Type B pancreatic cell (in vitro differentiated cells): ENCODE measurements around the gene MTIF2. TPM values are rescaled to one million over a fixed set of nuclear protein-coding genes. Genes with fewer than 3 reads are reported as not detected.

Source experiments
- DNase-seq: peaks from one replicate; pipeline ENCODE4 v3.0.0; 2021; ENCODE audit warnings: mixed read lengths; ENCODE audit not compliant: unreplicated experiment; ENCODE audit errors: extremely low spot score
- H3K27ac Mint-ChIP-seq: 2 replicates; pipeline ENCODE4 v1.8.0; 2021; ENCODE audit warnings: mild to moderate bottlenecking, mixed read lengths
- H3K27me3 Mint-ChIP-seq: 2 replicates; pipeline ENCODE4 v1.8.0; 2021; ENCODE audit warnings: mixed read lengths
- H3K36me3 Mint-ChIP-seq: 2 replicates; pipeline ENCODE4 v1.8.0; 2021; ENCODE audit warnings: mixed read lengths
- H3K4me1 Mint-ChIP-seq: one replicate; pipeline ENCODE4 v1.8.0; 2021; ENCODE audit warnings: mixed read lengths; ENCODE audit not compliant: unreplicated experiment
- H3K4me3 Mint-ChIP-seq: 2 replicates; pipeline ENCODE4 v1.8.0; 2021; ENCODE audit warnings: mild to moderate bottlenecking, mixed read lengths
- H3K9me3 Mint-ChIP-seq: 2 replicates; pipeline ENCODE4 v1.8.0; 2021; ENCODE audit warnings: mixed read lengths
- CTCF ChIP-seq: fragments of 200-600 bp; sonication (generic); conservative IDR thresholded peaks from 2 replicates; pipeline ENCODE4 v1.5.0; 2021; ENCODE audit warnings: antibody characterized with exemption, mild to moderate bottlenecking
- total RNA-seq: library from RNA; stranded (reverse); gene quantifications from 2 replicates; pipeline ENCODE4 v1.2.1, GENCODE V29; 2021; ENCODE audit warnings: low replicate concordance

MTIF2 gene
- total RNA-seq, 1 donor from 2014 or later, result 33.2 TPM

DNA sequence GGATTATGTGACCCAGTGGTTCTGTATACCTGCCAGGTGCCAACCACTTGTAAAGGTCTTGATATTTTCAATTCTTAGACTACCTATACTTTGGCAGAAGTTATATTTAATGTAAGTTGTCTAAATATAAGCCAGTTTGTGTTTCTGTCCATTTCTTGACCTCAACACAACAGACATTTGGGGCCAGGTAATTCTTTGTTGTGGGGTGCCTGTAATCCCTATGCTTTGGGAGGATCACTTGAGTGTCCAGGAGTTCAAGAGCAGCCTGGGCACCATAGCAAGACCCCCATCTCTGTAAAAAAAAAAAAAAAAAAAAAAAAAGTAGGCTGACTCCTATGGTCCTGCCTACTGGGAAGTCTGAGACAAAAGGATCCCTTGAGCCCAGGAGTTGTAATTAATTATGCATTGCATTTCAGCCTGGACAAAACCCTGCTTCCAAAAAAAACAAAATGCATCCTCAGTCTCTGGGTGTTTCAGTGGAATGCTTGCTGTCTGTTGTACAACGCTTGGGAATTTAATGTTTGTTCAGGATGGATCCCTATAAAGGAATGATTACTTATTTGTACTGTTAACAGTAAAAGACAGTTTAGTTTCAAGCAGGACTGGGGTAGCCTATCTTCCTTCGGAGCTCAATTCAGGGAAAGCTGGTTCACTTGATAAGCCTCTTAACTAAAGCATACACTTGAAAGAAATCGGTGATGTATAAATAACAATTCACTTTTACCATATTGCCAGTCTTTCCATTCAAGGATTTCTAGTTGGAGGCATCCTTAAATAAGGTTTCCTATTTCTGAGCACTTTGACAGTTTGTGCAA lies 33.1 kb downstream of the MTIF2 start:
- no peaks in the 10 kb centered on the region for H3K9me3 Mint-ChIP-seq
- H3K27ac Mint-ChIP-seq, result no peak overlapping the region
- H3K4me3 Mint-ChIP-seq, result peak overlapping the region; percentile 47
- H3K27me3 Mint-ChIP-seq, result no peaks in the 10 kb centered on the region
- no peak for TF ChIP-seq CTCF
- H3K4me1 Mint-ChIP-seq, result peaks cover 8% of the 10 kb centered on the region
- no peak for DNase-seq
- H3K36me3 Mint-ChIP-seq, result peaks cover 17% of the 10 kb centered on the region

DNA sequence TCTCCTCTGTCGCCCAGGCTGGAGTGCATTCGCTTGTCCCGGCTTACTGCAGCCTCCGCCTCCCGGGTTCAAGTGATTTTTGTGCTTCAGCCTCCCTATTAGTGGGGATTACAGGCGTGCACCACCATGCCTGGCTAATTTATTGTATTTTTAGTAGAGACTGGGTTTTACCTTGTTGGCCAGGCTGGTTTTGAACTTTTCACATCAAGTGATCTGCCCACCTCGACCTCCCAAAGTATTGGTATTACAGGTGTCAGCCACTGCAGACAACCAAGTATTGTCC lies 35.4 kb downstream of the MTIF2 start:
- Mint-ChIP-seq H3K36me3 (peaks cover 16% of the 10 kb centered on the region), H3K27ac (peak overlapping the region; percentile 94), H3K4me1 (peaks cover 24% of the 10 kb centered on the region), H3K27me3 (no peaks in the 10 kb centered on the region), H3K9me3 (no peaks in the 10 kb centered on the region), H3K4me3 (peak overlapping the region; percentile 94)
- TF ChIP-seq CTCF, result no peak
- DNase-seq, result no peak

GRCh38 chr2:55232863-55233657 lies 36.0 kb downstream of the MTIF2 start:
- Mint-ChIP-seq H3K9me3 (no peaks in the 10 kb centered on the region), H3K4me1 (peaks cover 29% of the 10 kb centered on the region), H3K36me3 (peaks cover 21% of the 10 kb centered on the region), H3K27ac (peak overlapping the region; percentile 94), H3K27me3 (no peaks in the 10 kb centered on the region), H3K4me3 (peak overlapping the region; percentile 94)
- no peak for TF ChIP-seq CTCF
- DNase-seq, result no peak

GRCh38 chr2:55232084-55232862 lies 36.8 kb downstream of the MTIF2 start, which contains the start of the genes CLHC1 and RPS27A:
Gene CLHC1, minus strand, starts transcription at chr2:55232293. Its CDS starts 9,882 bp downstream, at chr2:55222411.
Gene RPS27A, plus strand, starts transcription at chr2:55232688. Its CDS starts 137 bp downstream, at chr2:55232825.
- DNase-seq, result peak; percentile 90
- no peaks in the 10 kb centered on the region for H3K27me3 Mint-ChIP-seq
- no peak for TF ChIP-seq CTCF
- peak within 1 kb of the TSS; percentile 94 for H3K4me3 Mint-ChIP-seq
- peaks cover 25% of the 10 kb centered on the region for H3K36me3 Mint-ChIP-seq
- peak within 1 kb of the TSS; percentile 94 for H3K27ac Mint-ChIP-seq
- peaks cover 33% of the 10 kb centered on the region for H3K4me1 Mint-ChIP-seq
- no peaks in the 10 kb centered on the region for H3K9me3 Mint-ChIP-seq

DNA sequence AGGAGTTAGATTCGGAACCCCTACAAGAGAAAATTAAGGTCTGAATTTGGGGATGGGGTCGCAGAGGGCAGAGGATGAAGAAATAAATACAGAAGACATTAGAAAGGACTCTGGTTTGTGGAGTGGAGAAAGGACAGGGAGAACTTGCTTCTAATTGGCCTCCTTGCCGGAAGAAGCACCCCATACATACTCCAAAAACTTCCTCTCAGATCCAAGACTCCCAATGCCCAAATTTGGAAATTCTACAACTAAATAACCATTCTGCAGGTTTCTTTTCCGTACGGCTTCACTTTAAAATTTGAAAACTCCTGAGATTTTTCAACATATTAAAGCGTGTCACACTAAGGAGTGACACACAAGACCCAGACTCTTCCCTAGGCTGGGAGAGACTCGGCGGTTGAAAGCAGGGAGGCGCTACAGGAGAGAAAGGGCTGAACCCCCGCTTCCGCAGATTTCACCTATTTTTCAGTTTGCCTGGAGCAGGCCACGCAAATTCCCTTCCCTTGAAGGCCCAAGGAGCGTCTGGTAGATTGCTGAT lies 37.4 kb downstream of the MTIF2 start:
- Mint-ChIP-seq H3K4me3 (peak overlapping the region; percentile 94), H3K9me3 (no peaks in the 10 kb centered on the region), H3K4me1 (peaks cover 33% of the 10 kb centered on the region), H3K36me3 (peaks cover 25% of the 10 kb centered on the region), H3K27me3 (no peaks in the 10 kb centered on the region), H3K27ac (peak overlapping the region; percentile 94)
- DNase-seq, result no peak
- no peak for TF ChIP-seq CTCF
